PC-9 (cell line): ENCODE data around the gene CA5A. TPM values are rescaled to one million over a fixed set of nuclear protein-coding genes. Genes with fewer than 3 reads are reported as not detected.

Experiments
- BruUV-seq: library from RNA; stranded (reverse); fragments of 400-500 nt; replicated peaks from 2 replicates; lab custom pipeline; 2021; lab: Mats Ljungman, UMichigan
- CTCF ChIA-PET: fragments of 300-600 bp; sonication (Branson Sonifier 250); formaldehyde crosslinking; loops from one replicate; lab custom pipeline; 2022; ENCODE audit warnings: antibody characterized with exemption; lab: Charles Lee
- POLR2A ChIA-PET: fragments of 300-600 bp; sonication (Branson Sonifier 250); formaldehyde crosslinking; loops from one replicate; lab custom pipeline; 2022; ENCODE audit warnings: antibody characterized with exemption; ENCODE audit not compliant: unreplicated experiment; lab: Charles Lee
- DNase-seq, 2 experiments: peaks; one replicate each; pipeline versions ENCODE4 v3.0.0 to v3.0.0-alpha.2; 2015 to 2022; ENCODE audit warnings: mixed read lengths in 1 of 2
- H2AFZ ChIP-seq: fragments of 200-600 bp; sonication (generic); 2 replicates; pipeline ENCODE4 v1.8.1; 2017; ENCODE audit warnings: antibody characterized with exemption
- H3F3A ChIP-seq: fragments of 200-600 bp; sonication (generic); 2 replicates; pipeline ENCODE4 v1.8.1; 2017; ENCODE audit warnings: antibody characterized with exemption, mild to moderate bottlenecking, low read depth; ENCODE audit not compliant: insufficient read depth
- H3K27ac ChIP-seq: fragments of 200-600 bp; sonication (generic); 2 replicates; pipeline ENCODE4 v1.6.1; 2016; ENCODE audit warnings: mixed run types
- H3K27me3 ChIP-seq: fragments of 200-600 bp; sonication (generic); 2 replicates; pipeline ENCODE4 v1.6.1; 2016; ENCODE audit warnings: low read depth, mixed run types; ENCODE audit not compliant: insufficient read depth
- H3K36me3 ChIP-seq: fragments of 200-600 bp; sonication (generic); 2 replicates; pipeline ENCODE4 v1.6.1; 2016; ENCODE audit warnings: low read depth, mixed run types
- H3K4me1 ChIP-seq: fragments of 200-600 bp; sonication (generic); replicated peaks from 2 replicates; pipeline ENCODE4 v1.6.1; 2016; ENCODE audit warnings: mixed run types; ENCODE audit not compliant: insufficient read depth
- H3K4me2 ChIP-seq: fragments of 200-600 bp; sonication (generic); 2 replicates; pipeline ENCODE4 v1.6.1; 2017; ENCODE audit warnings: mixed run types
- H3K4me3 ChIP-seq: fragments of 200-600 bp; sonication (generic); 2 replicates; pipeline ENCODE4 v1.6.1; 2016; ENCODE audit warnings: mixed run types
- H3K79me2 ChIP-seq: fragments of 200-600 bp; sonication (generic); 2 replicates; pipeline ENCODE4 v1.6.1; 2017; ENCODE audit warnings: low read depth, mixed run types
- H3K9me2 ChIP-seq: fragments of 200-600 bp; sonication (generic); 2 replicates; pipeline ENCODE4 v1.8.1; 2017; ENCODE audit warnings: mild to moderate bottlenecking; ENCODE audit not compliant: insufficient read depth
- H3K9me3 ChIP-seq: fragments of 200-600 bp; sonication (generic); 2 replicates; pipeline ENCODE4 v1.8.1; 2016; ENCODE audit warnings: low read depth; ENCODE audit not compliant: insufficient read depth
- H4K20me1 ChIP-seq: fragments of 200-600 bp; sonication (generic); 2 replicates; pipeline ENCODE4 v1.8.1; 2017; ENCODE audit not compliant: insufficient read depth
- EZH2 ChIP-seq: fragments of 200-600 bp; sonication (generic); IDR thresholded peaks from 2 replicates; pipeline ENCODE4 v1.8.0; 2017; ENCODE audit warnings: antibody characterized with exemption, low read depth
- intact Hi-C: fragments of 100-400 bp; cut with micrococcal nuclease; formaldehyde crosslinking; loops from one replicate; pipeline ENCODE4 v1.10.0; 2022; ENCODE audit not compliant: unreplicated experiment
- total RNA-seq: library from RNA; stranded (reverse); gene quantifications from 2 replicates; pipeline ENCODE4 v1.2.3, GENCODE V29; 2021
- TF ChIP-seq, protein P1 (sequence below): fragments of 200-600 bp; sonication (generic); conservative IDR thresholded peaks from 2 replicates; pipeline ENCODE4 v1.6.1; 2017; ENCODE audit warnings: mixed run types, antibody characterized with exemption, mild to moderate bottlenecking, moderate library complexity

Gene CA5A
- total RNA-seq, 1 experiment from 2014 or later = 0.26 TPM

DNA sequence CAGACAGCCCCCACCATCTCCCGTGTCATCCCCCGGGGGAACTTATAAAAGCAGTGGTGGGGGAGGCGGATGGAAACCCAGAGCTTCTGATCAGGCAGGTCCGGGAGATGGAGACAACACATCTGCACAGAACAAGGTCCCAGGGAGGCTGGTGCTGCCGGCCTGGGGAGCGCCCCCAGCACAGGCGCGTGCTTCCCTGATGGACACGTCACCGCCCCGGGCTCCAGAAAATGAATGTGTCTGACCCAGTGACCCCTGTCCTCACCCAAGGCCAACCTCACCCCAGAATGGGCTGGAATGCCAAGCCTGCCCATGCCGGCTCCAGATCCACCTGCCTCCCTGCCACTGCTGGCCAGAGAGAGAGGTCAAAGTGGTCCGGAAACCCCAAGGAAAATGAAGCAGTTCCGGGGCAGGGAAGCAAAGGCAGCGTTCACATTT lies 79.5 kb downstream of the CA5A start:
- H3K36me3 ChIP-seq = peaks cover 24% of the 10 kb centered on the region

GRCh38 chr16:87855852-87856715 lies 80.2 kb downstream of the CA5A start:
- Histone ChIP-seq H3K79me2 (peaks cover 87% of the 10 kb centered on the region), H3K9me3 (no peaks in the 10 kb centered on the region), H3K36me3 (peaks cover 26% of the 10 kb centered on the region), H3K9me2 (no peaks in the 10 kb centered on the region), H3K4me3 (no peak overlapping the region), H4K20me1 (peaks cover 71% of the 10 kb centered on the region), H2AFZ (no peak overlapping the region), H3K4me2 (peak overlapping the region; percentile 86; the same call in 1 of the 2 replicates), H3K27ac (no peak overlapping the region), H3F3A (peaks cover 40% of the 10 kb centered on the region; the same call in 1 of the 2 replicates), H3K27me3 (no peaks in the 10 kb centered on the region), H3K4me1 (peaks cover 58% of the 10 kb centered on the region)
- TF ChIP-seq, protein P1, sequence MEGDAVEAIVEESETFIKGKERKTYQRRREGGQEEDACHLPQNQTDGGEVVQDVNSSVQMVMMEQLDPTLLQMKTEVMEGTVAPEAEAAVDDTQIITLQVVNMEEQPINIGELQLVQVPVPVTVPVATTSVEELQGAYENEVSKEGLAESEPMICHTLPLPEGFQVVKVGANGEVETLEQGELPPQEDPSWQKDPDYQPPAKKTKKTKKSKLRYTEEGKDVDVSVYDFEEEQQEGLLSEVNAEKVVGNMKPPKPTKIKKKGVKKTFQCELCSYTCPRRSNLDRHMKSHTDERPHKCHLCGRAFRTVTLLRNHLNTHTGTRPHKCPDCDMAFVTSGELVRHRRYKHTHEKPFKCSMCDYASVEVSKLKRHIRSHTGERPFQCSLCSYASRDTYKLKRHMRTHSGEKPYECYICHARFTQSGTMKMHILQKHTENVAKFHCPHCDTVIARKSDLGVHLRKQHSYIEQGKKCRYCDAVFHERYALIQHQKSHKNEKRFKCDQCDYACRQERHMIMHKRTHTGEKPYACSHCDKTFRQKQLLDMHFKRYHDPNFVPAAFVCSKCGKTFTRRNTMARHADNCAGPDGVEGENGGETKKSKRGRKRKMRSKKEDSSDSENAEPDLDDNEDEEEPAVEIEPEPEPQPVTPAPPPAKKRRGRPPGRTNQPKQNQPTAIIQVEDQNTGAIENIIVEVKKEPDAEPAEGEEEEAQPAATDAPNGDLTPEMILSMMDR = no peak
- no peak for TF ChIP-seq EZH2
- no TSS peak for BruUV-seq
- intact Hi-C loops = loop anchor here (2.0 to 10.0 kb wide), 2 partner anchors 49 to 599 kb away; partner anchors contain the start of gene ZFPM1
- ChIA-PET POLR2A (no interaction called here), CTCF (interaction anchor here (0.5 to 0.6 kb wide), 2 partner anchors 20 to 94 kb away, joined by 5 to 7 read pairs; no protein-coding TSS in a partner anchor)
- peak in 1 of 2 experiments; percentile 81 for DNase-seq

More for the DNA sequence above, 79.5 kb downstream of the CA5A start:
- Histone ChIP-seq H3K9me2 (no peaks in the 10 kb centered on the region), H3F3A (peaks cover 35% of the 10 kb centered on the region; the same call in 1 of the 2 replicates), H3K4me3 (no peak overlapping the region), H4K20me1 (peaks cover 75% of the 10 kb centered on the region), H3K9me3 (no peaks in the 10 kb centered on the region), H3K4me2 (no peak overlapping the region), H3K4me1 (peaks cover 64% of the 10 kb centered on the region), H3K79me2 (peaks cover 87% of the 10 kb centered on the region), H2AFZ (no peak overlapping the region), H3K27ac (no peak overlapping the region), H3K27me3 (no peaks in the 10 kb centered on the region)
- CTCF ChIA-PET = interaction anchor here (0.5 kb wide), 1 partner anchor 93 kb away, joined by 5 read pairs; no protein-coding TSS in a partner anchor
- POLR2A ChIA-PET = no interaction called here
- no TSS peak for BruUV-seq
- intact Hi-C loops = loop anchor here (2.0 to 10.0 kb wide), 2 partner anchors 50 to 598 kb away; partner anchors contain the start of gene ZFPM1
- DNase-seq = peak in 1 of 2 experiments; percentile 91
- TF ChIP-seq, protein P1 = no peak
- TF ChIP-seq EZH2 = no peak

GRCh38 chr16:87854907-87855683 lies 81.2 kb downstream of the CA5A start:
- Histone ChIP-seq H3K9me2 (no peaks in the 10 kb centered on the region), H3F3A (peaks cover 43% of the 10 kb centered on the region; the same call in 1 of the 2 replicates), H3K4me1 (peaks cover 50% of the 10 kb centered on the region), H3K27me3 (no peaks in the 10 kb centered on the region), H2AFZ (no peak overlapping the region), H4K20me1 (peaks cover 72% of the 10 kb centered on the region), H3K4me2 (peak overlapping the region; percentile 86), H3K4me3 (peak overlapping the region; percentile 45; the same call in 1 of the 2 replicates), H3K79me2 (peaks cover 87% of the 10 kb centered on the region), H3K27ac (peak overlapping the region; percentile 99), H3K9me3 (no peaks in the 10 kb centered on the region), H3K36me3 (peaks cover 35% of the 10 kb centered on the region)
- DNase-seq = no peak
- intact Hi-C loops = loop anchor here (1.0 to 10.0 kb wide), 3 partner anchors 16 to 600 kb away; partner anchors contain the start of gene ZFPM1
- ChIA-PET POLR2A (interaction anchor here (0.7 kb wide), 1 partner anchor 15 kb away, joined by 3 read pairs; no protein-coding TSS in a partner anchor), CTCF (no interaction called here)
- TF ChIP-seq, protein P1 = no peak
- no peak for TF ChIP-seq EZH2
- BruUV-seq = no TSS peak
